A549 (cell line): Measurements from ENCODE around the gene KCNAB2. TPM values are rescaled to one million over a fixed set of nuclear protein-coding genes. Genes with fewer than 3 reads are reported as not detected.

Experiments used
- ATAC-seq, 2 experiments: fragments of 200-7000 bp in 1 of 2; fragments of >200 bp in 1 of 2; cut with Nextera tagmentation in 1 of 2; cut with Tn5 transposase in 1 of 2; 3 replicates each; pipeline versions ENCODE4 v1.8.0 to v1.9.1; 2018 to 2020; ENCODE audit warnings: mild to moderate bottlenecking in 1 of 2, moderate library complexity in 1 of 2
- CTCF ChIA-PET: fragments of 300-600 bp; sonication (Branson Sonifier 250); formaldehyde crosslinking; extraction: SDS; loops from one replicate; lab custom pipeline; 2021; ENCODE audit warnings: antibody characterized with exemption, inconsistent platforms; lab: Yijun Ruan, JAX
- POLR2A ChIA-PET: fragments of 350-600 bp; formaldehyde crosslinking; extraction: SDS; loops from one replicate; lab custom pipeline; 2021; ENCODE audit warnings: antibody characterized with exemption, inconsistent platforms; lab: Yijun Ruan, JAX
- DNase-seq, 2 experiments: peaks; one replicate each; pipeline versions ENCODE4 v3.0.0 to v3.0.0-alpha.2; 2011 to 2016; ENCODE audit warnings: low read depth in 1 of 2, low spot score in 1 of 2
- FAIRE-seq: peaks from 2 replicates; lab custom pipeline; 2011; peaks lifted over from hg19 to GRCh38; lab: Jason Lieb, UNC
- H3K27ac ChIP-seq, 2 experiments: fragments of >200 bp; sonication (Bioruptor Twin); formaldehyde crosslinking; 3 replicates each; pipeline ENCODE4 v1.5.1; 2016 to 2017
- H3K4me1 ChIP-seq: fragments of >200 bp; sonication (Bioruptor Twin); formaldehyde crosslinking; 3 replicates; pipeline ENCODE4 v1.6.1; 2016
- H3K4me2 ChIP-seq: fragments of >200 bp; sonication (Bioruptor Twin); formaldehyde crosslinking; 3 replicates; pipeline ENCODE4 v1.6.1; 2016
- H3K4me3 ChIP-seq: fragments of >200 bp; sonication (Bioruptor Twin); formaldehyde crosslinking; 3 replicates; pipeline ENCODE4 v1.5.1; 2016
- H3K9me3 ChIP-seq: fragments of >200 bp; sonication (Bioruptor Twin); formaldehyde crosslinking; 3 replicates; pipeline ENCODE4 v1.6.1; 2016
- ATOH8 ChIP-seq: fragments of 250-450 bp; sonication (Bioruptor Pico); IDR thresholded peaks from 2 replicates; pipeline ENCODE4 v1.5.0; 2020; ENCODE audit warnings: low read depth, mild to moderate bottlenecking, moderate library complexity
- BHLHE40 ChIP-seq: IDR thresholded peaks from 2 replicates; pipeline ENCODE4 v1.6.1; 2012; ENCODE audit warnings: low read depth, low read length, inconsistent platforms
- CHD2 ChIP-seq: fragments of 150-350 bp; IDR thresholded peaks from 2 replicates; pipeline ENCODE4 v1.6.1; 2014; ENCODE audit warnings: low read length; ENCODE audit not compliant: partially characterized antibody
- CHD4 ChIP-seq: fragments of 200-600 bp; sonication (generic); IDR thresholded peaks from 2 replicates; pipeline ENCODE4 v1.6.1; 2016; ENCODE audit warnings: antibody characterized with exemption, mild to moderate bottlenecking, borderline replicate concordance
- EHF ChIP-seq: fragments of 250-450 bp; sonication (Bioruptor Pico); IDR thresholded peaks from 2 replicates; pipeline ENCODE4 v1.5.0; 2020; ENCODE audit warnings: mild to moderate bottlenecking
- ELK1 ChIP-seq: fragments of 150-350 bp; IDR thresholded peaks from 2 replicates; pipeline ENCODE4 v1.6.1; 2014; ENCODE audit warnings: low read depth, mild to moderate bottlenecking, low read length
- EP300 ChIP-seq, 2 experiments: fragments of >200 bp; sonication (Bioruptor Twin); formaldehyde crosslinking; IDR thresholded peaks; 2 replicates in 1 of 2; 3 replicates in 1 of 2; pipeline ENCODE4 v1.6.1; 2016 to 2017
- ESRRA ChIP-seq: fragments of 150-350 bp; IDR thresholded peaks from 2 replicates; pipeline ENCODE4 v1.6.1; 2014; ENCODE audit warnings: mild to moderate bottlenecking, low read length, borderline replicate concordance
- FOSB ChIP-seq: fragments of 250-450 bp; sonication (Bioruptor Pico); IDR thresholded peaks from 2 replicates; pipeline ENCODE4 v1.5.0; 2020; ENCODE audit warnings: mild to moderate bottlenecking, moderate library complexity
- HDAC2 ChIP-seq: fragments of 200-600 bp; sonication (generic); IDR thresholded peaks from 2 replicates; pipeline ENCODE4 v1.6.1; 2016
- HMGXB4 ChIP-seq: fragments of 250-450 bp; sonication (Bioruptor Pico); IDR thresholded peaks from 2 replicates; pipeline ENCODE4 v1.5.0; 2021; ENCODE audit warnings: mild to moderate bottlenecking, moderate library complexity, borderline replicate concordance
- HOXA7 ChIP-seq: fragments of 250-450 bp; sonication (Bioruptor Pico); IDR thresholded peaks from 2 replicates; pipeline ENCODE4 v1.5.0; 2020; ENCODE audit warnings: mild to moderate bottlenecking, moderate library complexity
- HOXB13 ChIP-seq: fragments of 250-450 bp; sonication (Bioruptor Pico); IDR thresholded peaks from 2 replicates; pipeline ENCODE4 v1.5.0; 2020; ENCODE audit warnings: low read depth, mild to moderate bottlenecking, moderate library complexity
- KDM1A ChIP-seq: fragments of 200-600 bp; sonication (generic); IDR thresholded peaks from 2 replicates; pipeline ENCODE4 v1.6.1; 2016; ENCODE audit warnings: low read depth, mild to moderate bottlenecking
- MAFK ChIP-seq: fragments of 450-650 bp; IDR thresholded peaks from 2 replicates; pipeline ENCODE4 v1.6.1; 2014; ENCODE audit not compliant: partially characterized antibody
- MAZ ChIP-seq: fragments of 150-350 bp; IDR thresholded peaks from 2 replicates; pipeline ENCODE4 v1.6.1; 2014; ENCODE audit warnings: antibody characterized with exemption, low read depth, low read length, borderline replicate concordance
- NPAS2 ChIP-seq: fragments of 250-450 bp; sonication (Bioruptor Pico); IDR thresholded peaks from 2 replicates; pipeline ENCODE4 v1.8.0; 2022; ENCODE audit warnings: mild to moderate bottlenecking, moderate library complexity, borderline replicate concordance
- POLR2A ChIP-seq: IDR thresholded peaks from 2 replicates; pipeline ENCODE4 v1.6.1; 2012; ENCODE audit warnings: mild to moderate bottlenecking, low read length
- POLR2AphosphoS2 ChIP-seq: conservative IDR thresholded peaks from 2 replicates; pipeline ENCODE4 v1.6.1; 2012; ENCODE audit warnings: low read length, improper control_type of control experiment, inconsistent platforms
- RAD21 ChIP-seq, 2 experiments: fragments of >200 bp in 1 of 2; sonication (Bioruptor Twin) in 1 of 2; formaldehyde crosslinking in 1 of 2; IDR thresholded peaks in 1 of 2; conservative IDR thresholded peaks in 1 of 2; 2 replicates in 1 of 2; 3 replicates in 1 of 2; pipeline ENCODE4 v1.6.1; 2012 to 2018; ENCODE audit warnings: inconsistent platforms in 1 of 2
- RARB ChIP-seq: fragments of 250-450 bp; sonication (Bioruptor Pico); IDR thresholded peaks from 2 replicates; pipeline ENCODE4 v1.8.0; 2021; ENCODE audit warnings: mild to moderate bottlenecking, moderate library complexity
- RFX5 ChIP-seq: fragments of 450-650 bp; IDR thresholded peaks from 2 replicates; pipeline ENCODE4 v1.7.1; 2014; ENCODE audit warnings: antibody characterized with exemption, mild to moderate bottlenecking, moderate library complexity
- SMC3 ChIP-seq: fragments of >200 bp; sonication (Bioruptor Twin); formaldehyde crosslinking; IDR thresholded peaks from 3 replicates; pipeline ENCODE4 v1.6.1; 2018; ENCODE audit warnings: inconsistent platforms
- SREBF2 ChIP-seq: fragments of 450-650 bp; IDR thresholded peaks from 2 replicates; pipeline ENCODE4 v1.6.1; 2014; ENCODE audit warnings: mild to moderate bottlenecking, moderate library complexity
- TP53 ChIP-seq: fragments of 250-450 bp; sonication (Bioruptor Pico); IDR thresholded peaks from 2 replicates; pipeline ENCODE4 v1.5.0; 2021; ENCODE audit warnings: mild to moderate bottlenecking, moderate library complexity
- ZNF302 ChIP-seq: fragments of 250-450 bp; sonication (Bioruptor Pico); IDR thresholded peaks from 2 replicates; pipeline ENCODE4 v1.9.0; 2021; ENCODE audit warnings: inconsistent platforms, mild to moderate bottlenecking, moderate library complexity
- WGBS: methylation state at CpG from one replicate; pipeline ENCODE4 v1.1.6; 2017; ENCODE audit errors: missing lambda C conversion rate; 5-methylcytosine and 5-hydroxymethylcytosine counted together
- polyA plus RNA-seq, 4 experiments: library from polyadenylated mRNA; depleted of rRNA in 3 of 4; stranded (reverse); fragments of >200 nt; fragmentation: RNase III in 1 of 4; extraction: RNeasy Plus Mini Kit Qiagen cat#74134 plus additional on column Dnase treatment in 1 of 4; gene quantifications; 2 replicates in 3 of 4; 3 replicates in 1 of 4; pipeline ENCODE4 v1.2.3, GENCODE V29; 2011 to 2017

Gene KCNAB2
- polyA plus RNA-seq, 2 of the 4 experiments (the other 2 are of a cell fraction), result 7.3 to 9.9 TPM

GRCh38 chr1:6101826-6102531 lies 56.3 kb downstream of the KCNAB2 start:
- 53% methylated on average over 21 of the region's 25 CpGs for WGBS
- CTCF ChIA-PET, result interaction anchor here (0.6 kb wide), 1 partner anchor 136 kb away, joined by 4 read pairs; no protein-coding TSS in a partner anchor
- DNase-seq (no peak), ATAC-seq (no peak), FAIRE-seq (no peak)
- TF ChIP-seq EHF (no peak), KDM1A (no peak), FOSB (CRISPR knock-in tag) (no peak), RAD21 (conservative IDR thresholded peaks at IDR 0.05 in 1 of 2, IDR thresholded peaks at IDR 0.05 in 1 of 2) (no peak), RARB (CRISPR knock-in tag) (no peak), CHD4 (no peak), TP53 (no peak), MAZ (no peak), CHD2 (no peak), BHLHE40 (no peak), MAFK (no peak), HOXA7 (CRISPR knock-in tag) (no peak), NPAS2 (CRISPR knock-in tag) (no peak), ESRRA (no peak), HOXB13 (CRISPR knock-in tag) (no peak), ELK1 (no peak), RFX5 (no peak), HMGXB4 (no peak)
- no peak overlapping the region for H3K4me3 ChIP-seq
- no peak overlapping the region for H3K4me2 ChIP-seq
- H3K4me1 ChIP-seq, result no peaks in the 10 kb centered on the region
- H3K9me3 ChIP-seq, result no peaks in the 10 kb centered on the region
- POLR2A ChIA-PET, result no interaction called here
- no peak overlapping the region for H3K27ac ChIP-seq

- H3K9me3 ChIP-seq, result no peaks in the 10 kb centered on the region
- ChIA-PET POLR2A (no interaction called here), CTCF (interaction anchor here (0.6 kb wide), 1 partner anchor 136 kb away, joined by 4 read pairs; no protein-coding TSS in a partner anchor)
- H3K27ac ChIP-seq, result no peak overlapping the region
- TF ChIP-seq POLR2AphosphoS2 (no peak), SREBF2 (no peak), HDAC2 (no peak), MAFK (no peak), SMC3 (no peak), ATOH8 (CRISPR knock-in tag) (no peak), ZNF302 (no peak), EP300 (IDR thresholded peaks at IDR 0.05) (no peak), POLR2A (no peak), HOXA7 (CRISPR knock-in tag) (no peak)
- 66% methylated on average over 4 of the region's 9 CpGs for WGBS
- DNase-seq, result no peak
- no peak overlapping the region for H3K4me3 ChIP-seq
- no peak for FAIRE-seq
- H3K4me1 ChIP-seq, result no peaks in the 10 kb centered on the region
- ATAC-seq, result no peak
- H3K4me2 ChIP-seq, result no peak overlapping the region
Measured at GRCh38 chr1:6102532-6102845, 56.8 kb downstream of the KCNAB2 start.
